Fibroblast of villous mesenchyme (primary cell): Measurements from ENCODE around the gene P2RX3. TPM values are rescaled to one million over a fixed set of nuclear protein-coding genes. Genes with fewer than 3 reads are reported as not detected.

ENCODE experiments used
- DNase-seq: peaks from one replicate; pipeline ENCODE4 v3.0.0-alpha.2; 2010; ENCODE audit warnings: low read depth
- H3K4me3 ChIP-seq: 2 replicates; pipeline ENCODE4 v1.5.1; 2011; ENCODE audit warnings: low read depth, mild to moderate bottlenecking, low read length
- CTCF ChIP-seq: IDR thresholded peaks from 2 replicates; pipeline ENCODE4 v1.5.1; 2012; ENCODE audit warnings: low read depth, mild to moderate bottlenecking, low read length; ENCODE audit not compliant: insufficient read depth
- total RNA-seq: library from RNA; depleted of rRNA; stranded (reverse); fragments of >200 nt; gene quantifications from 2 replicates; pipeline ENCODE4 v1.2.3, GENCODE V29; 2012

Gene P2RX3
- total RNA-seq, 1 donor, result not detected

- no peak for TF ChIP-seq CTCF
- no peak overlapping the region for H3K4me3 ChIP-seq
- no peak for DNase-seq
Observed at GRCh38 chr11:57353036-57353435, 14.9 kb downstream of the P2RX3 start.

DNA sequence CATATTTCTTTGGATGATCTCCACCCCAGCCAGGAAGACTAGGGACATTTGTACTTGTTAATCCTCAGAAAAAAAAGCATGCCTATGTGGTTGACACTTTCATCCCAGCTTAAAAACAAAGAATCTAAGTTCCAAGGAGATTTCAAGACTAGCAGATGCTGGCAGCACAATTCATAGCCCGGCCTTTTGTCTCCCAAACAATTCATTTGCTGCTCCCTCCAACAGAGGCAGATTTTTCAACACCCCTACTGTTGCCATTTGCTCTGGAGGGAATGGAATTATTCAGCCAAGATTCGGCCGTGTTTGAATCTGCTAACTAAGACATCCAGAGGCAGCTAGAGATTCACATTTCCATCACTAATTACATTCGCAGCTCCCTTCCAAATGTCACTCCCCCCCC is 15.3 kb downstream of the P2RX3 start:
- no peak for TF ChIP-seq CTCF
- H3K4me3 ChIP-seq, result no peak overlapping the region
- no peak for DNase-seq

GRCh38 chr11:57353852-57354251 is 15.7 kb downstream of the P2RX3 start:
- DNase-seq, result no peak
- no peak for TF ChIP-seq CTCF
- H3K4me3 ChIP-seq, result no peak overlapping the region

DNA sequence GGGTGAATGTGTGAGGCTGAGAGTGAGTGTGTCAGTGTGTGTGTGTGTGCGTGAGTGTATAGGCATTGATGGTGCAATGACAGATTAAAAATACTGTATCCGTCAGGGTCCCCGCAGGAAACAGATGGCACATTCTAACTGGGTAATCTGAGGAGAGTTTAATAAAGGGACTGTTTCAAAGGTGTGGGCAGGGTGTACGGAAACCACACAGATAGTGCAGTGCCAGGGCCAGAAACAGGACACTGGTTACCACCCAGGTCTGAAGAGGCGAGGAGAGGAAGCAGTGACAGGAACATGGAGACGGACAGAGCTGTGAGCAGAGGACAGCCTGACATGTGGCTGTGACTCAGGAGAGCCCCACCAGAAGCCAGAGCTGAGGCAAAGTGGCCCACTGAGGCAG is 16.5 kb downstream of the P2RX3 start:
- no peak for DNase-seq
- TF ChIP-seq CTCF, result no peak
- H3K4me3 ChIP-seq, result no peak overlapping the region

- DNase-seq, result no peak
- no peak for TF ChIP-seq CTCF
- no peak overlapping the region for H3K4me3 ChIP-seq
Observed at GRCh38 chr11:57356268-57356667, 18.1 kb downstream of the P2RX3 start.

GRCh38 chr11:57357310-57357709 is 19.2 kb downstream of the P2RX3 start:
- no peak for DNase-seq
- TF ChIP-seq CTCF, result no peak
- no peak overlapping the region for H3K4me3 ChIP-seq

GRCh38 chr11:57357856-57358255 is 19.7 kb downstream of the P2RX3 start:
- no peak overlapping the region for H3K4me3 ChIP-seq
- DNase-seq, result peak; percentile 55
- TF ChIP-seq CTCF, result no peak
